Activated naive CD4-positive, alpha-beta T cell treated with anti-CD3 and anti-CD28 coated beads for 36 hours (primary cell): ENCODE data around the gene AP2A2. TPM values are rescaled to one million over a fixed set of nuclear protein-coding genes. Genes with fewer than 3 reads are reported as not detected.

Source experiments
- CTCF ChIA-PET: fragments of 350-600 bp; sonication (Branson Sonifier 250); formaldehyde crosslinking; loops from one replicate; lab custom pipeline; 2021; ENCODE audit warnings: antibody characterized with exemption; lab: Charles Lee
- DNase-seq: peaks from one replicate; pipeline ENCODE4 v3.0.0-alpha.2; 2020
- H3K27ac Mint-ChIP-seq: one replicate; pipeline ENCODE4 v1.8.0; 2021; ENCODE audit warnings: mild to moderate bottlenecking, mixed read lengths
- H3K27me3 Mint-ChIP-seq: one replicate; pipeline ENCODE4 v1.8.0; 2021; ENCODE audit warnings: low read depth, mixed read lengths
- H3K36me3 Mint-ChIP-seq: one replicate; pipeline ENCODE4 v1.8.0; 2021; ENCODE audit warnings: low read depth, mixed read lengths
- H3K4me1 Mint-ChIP-seq: one replicate; pipeline ENCODE4 v1.8.0; 2021; ENCODE audit warnings: low read depth, mixed read lengths
- H3K4me3 Mint-ChIP-seq: one replicate; pipeline ENCODE4 v1.8.0; 2021; ENCODE audit warnings: mild to moderate bottlenecking, moderate library complexity, mixed read lengths
- H3K9me3 Mint-ChIP-seq: one replicate; pipeline ENCODE4 v1.8.0; 2021; ENCODE audit warnings: mixed read lengths
- intact Hi-C: fragments of 100-400 bp; cut with micrococcal nuclease; formaldehyde crosslinking; loops from one replicate; pipeline ENCODE4 v1.15.1; 2023
- total RNA-seq, 2 experiments: library from RNA; stranded (reverse); gene quantifications; one replicate each; pipeline ENCODE4 v1.2.3, GENCODE V29; 2021

The AP2A2 gene
- total RNA-seq, 2 experiments from 2014 or later, result 34.6 to 36.6 TPM

DNA sequence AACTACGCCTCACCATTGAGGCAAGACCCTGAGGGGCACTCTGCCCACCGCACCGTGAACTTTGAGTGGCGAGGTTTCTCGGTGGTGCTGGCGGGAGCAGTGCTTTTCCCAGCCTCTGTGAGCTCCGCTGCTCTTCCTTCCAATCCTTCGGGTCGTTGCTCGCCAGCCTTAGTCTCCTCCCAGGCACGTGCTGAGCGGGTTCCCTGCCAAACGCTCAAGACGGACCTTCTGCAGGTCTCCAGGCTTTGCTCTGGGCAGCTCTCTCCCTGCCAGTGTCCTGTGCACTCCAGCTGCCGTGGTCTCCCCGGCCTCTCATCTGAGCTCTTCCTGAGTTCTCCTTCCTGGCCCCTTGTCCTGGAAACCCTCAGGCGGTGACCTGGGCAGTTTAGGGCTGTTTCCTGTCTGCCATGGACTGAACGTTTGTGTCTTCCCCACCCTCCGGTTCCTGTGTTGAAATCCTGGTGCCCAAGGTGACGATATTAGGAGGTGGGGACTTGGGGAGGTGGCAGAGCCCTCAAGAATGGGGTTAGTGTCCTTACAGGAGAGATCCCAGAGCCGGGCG, 122.0 kb downstream of the AP2A2 start:
- CTCF ChIA-PET, result interaction anchor here (1.2 kb wide), 1 partner anchor 199 kb away, joined by 3 read pairs; no protein-coding TSS in a partner anchor
- Mint-ChIP-seq H3K4me3 (no peak overlapping the region), H3K27me3 (peaks cover 18% of the 10 kb centered on the region), H3K4me1 (peaks cover 2% of the 10 kb centered on the region), H3K27ac (no peak overlapping the region), H3K36me3 (no peaks in the 10 kb centered on the region), H3K9me3 (no peaks in the 10 kb centered on the region)
- intact Hi-C loops, result no loop called here
- DNase-seq, result no peak

DNA sequence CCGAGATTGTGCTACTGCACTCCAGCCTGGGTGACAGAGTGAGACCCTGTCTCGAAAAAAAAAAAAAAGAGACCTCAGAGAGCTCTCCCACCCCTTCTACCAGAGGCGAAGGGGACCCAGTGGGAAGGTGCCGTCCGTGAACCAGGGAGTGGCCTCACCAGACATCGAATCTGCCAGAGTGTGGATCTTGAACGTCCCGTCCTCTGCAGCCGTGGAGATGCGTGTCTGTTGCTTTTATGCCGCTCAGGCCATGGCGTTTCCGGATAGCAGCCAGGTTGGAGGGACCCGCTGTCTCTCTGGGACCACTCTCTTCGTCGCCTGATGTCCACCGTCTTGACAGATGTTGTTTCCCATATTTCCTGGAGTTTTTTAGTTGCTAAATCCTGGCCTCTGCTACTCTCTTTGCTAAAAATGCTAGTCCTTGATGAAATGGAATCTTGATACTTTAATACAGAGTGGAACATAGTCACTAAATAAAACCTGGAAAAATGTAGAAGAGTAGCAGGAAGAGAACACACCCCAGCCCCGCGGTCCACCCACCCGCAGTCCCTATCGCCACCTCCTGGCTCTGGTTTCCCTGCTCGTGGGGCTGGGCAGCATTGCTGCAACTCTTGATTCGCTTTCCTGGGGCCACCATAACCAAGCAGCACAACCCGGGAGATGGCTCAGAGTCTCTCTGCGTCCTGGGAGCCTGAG, 122.9 kb downstream of the AP2A2 start:
- no peak for DNase-seq
- Mint-ChIP-seq H3K4me3 (no peak overlapping the region), H3K9me3 (no peaks in the 10 kb centered on the region), H3K36me3 (no peaks in the 10 kb centered on the region), H3K27ac (no peak overlapping the region), H3K27me3 (peaks cover 18% of the 10 kb centered on the region), H3K4me1 (peaks cover 2% of the 10 kb centered on the region)
- intact Hi-C loops, result no loop called here
- CTCF ChIA-PET, result no interaction called here

DNA sequence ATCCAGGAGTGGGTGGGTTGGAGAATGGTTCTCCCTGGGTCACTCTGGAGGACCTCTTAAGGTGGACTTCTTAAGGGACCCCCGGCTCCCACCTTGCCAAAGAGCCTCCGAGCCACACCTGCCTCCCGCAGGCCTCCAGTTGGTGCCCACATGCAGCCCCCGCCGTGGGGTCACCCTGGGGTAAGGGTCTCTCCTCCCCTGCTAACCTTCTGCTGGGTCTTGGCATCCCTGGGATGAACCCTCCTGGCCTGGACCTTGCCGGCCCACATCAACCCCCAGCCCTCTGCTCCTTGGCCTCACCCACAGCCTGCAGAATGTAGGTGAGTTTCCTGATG, 123.4 kb downstream of the AP2A2 start:
- DNase-seq, result no peak
- no peaks in the 10 kb centered on the region for H3K9me3 Mint-ChIP-seq
- H3K36me3 Mint-ChIP-seq, result no peaks in the 10 kb centered on the region
- intact Hi-C loops, result no loop called here
- CTCF ChIA-PET, result interaction anchor here (3.0 kb wide), 1 partner anchor 200 kb away, joined by 10 read pairs; no protein-coding TSS in a partner anchor
- no peak overlapping the region for H3K27ac Mint-ChIP-seq
- H3K4me1 Mint-ChIP-seq, result peaks cover 2% of the 10 kb centered on the region
- H3K27me3 Mint-ChIP-seq, result peaks cover 18% of the 10 kb centered on the region
- no peak overlapping the region for H3K4me3 Mint-ChIP-seq

DNA sequence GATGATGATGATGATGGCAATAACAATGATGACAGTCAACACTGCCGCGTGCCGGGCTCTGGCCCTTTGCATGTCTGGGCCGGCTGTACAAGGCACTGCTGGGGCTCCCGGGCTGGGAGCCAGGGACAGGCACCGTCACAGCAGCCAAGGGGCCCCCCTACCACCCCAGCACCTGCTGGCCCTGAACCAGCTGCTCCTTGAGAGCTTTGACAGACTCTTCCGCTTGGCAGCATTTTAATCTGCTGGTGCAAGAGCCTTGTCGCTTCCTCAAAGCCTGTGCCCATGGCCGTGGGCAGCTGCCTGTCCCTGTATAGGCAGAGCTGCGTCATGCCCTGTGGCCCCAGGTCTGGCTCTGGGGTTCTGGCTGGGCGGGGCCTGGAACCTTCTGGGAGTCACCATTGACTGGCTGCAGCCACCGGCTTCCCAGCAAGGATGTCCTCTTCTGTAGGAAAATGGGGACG, 123.8 kb downstream of the AP2A2 start:
- peaks cover 2% of the 10 kb centered on the region for H3K4me1 Mint-ChIP-seq
- H3K27ac Mint-ChIP-seq, result no peak overlapping the region
- peaks cover 18% of the 10 kb centered on the region for H3K27me3 Mint-ChIP-seq
- no peaks in the 10 kb centered on the region for H3K36me3 Mint-ChIP-seq
- DNase-seq, result no peak
- no peak overlapping the region for H3K4me3 Mint-ChIP-seq
- CTCF ChIA-PET, result interaction anchor here (3.0 kb wide), 1 partner anchor 201 kb away, joined by 10 read pairs; no protein-coding TSS in a partner anchor
- intact Hi-C loops, result no loop called here
- no peaks in the 10 kb centered on the region for H3K9me3 Mint-ChIP-seq

DNA sequence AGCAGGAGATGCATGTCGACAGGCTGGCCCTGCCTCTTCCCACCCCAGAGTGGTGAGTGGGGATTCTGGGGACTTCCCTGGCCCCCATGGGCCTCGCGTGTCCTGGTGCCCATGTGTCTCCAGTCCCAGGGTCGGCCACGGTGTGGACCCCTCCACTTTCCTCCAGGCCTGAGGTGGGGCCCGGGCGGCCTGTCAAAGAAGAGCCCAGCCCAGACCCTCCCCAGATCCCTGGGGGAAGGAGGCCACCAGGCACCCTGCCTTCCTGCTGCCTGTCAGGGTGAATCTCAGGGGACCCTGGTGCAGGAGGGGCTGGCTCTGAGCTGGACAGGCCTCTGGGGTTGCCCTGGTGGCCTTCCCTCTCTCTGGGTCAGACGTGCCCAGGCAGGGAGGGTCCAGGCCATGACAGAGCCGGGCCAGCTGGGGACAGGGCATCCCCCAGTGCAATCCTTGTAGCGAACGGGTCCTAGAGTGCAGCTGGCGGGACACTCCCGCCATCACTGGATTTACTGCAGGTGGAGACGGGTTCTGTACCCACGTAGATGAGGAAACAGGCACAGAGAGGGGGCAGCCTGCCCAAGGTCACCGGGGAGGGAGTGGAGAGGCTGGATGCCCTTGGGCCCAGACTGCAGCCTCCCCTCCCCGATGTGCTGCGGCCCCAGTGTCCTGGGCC, 124.4 kb downstream of the AP2A2 start:
- H3K4me1 Mint-ChIP-seq, result peaks cover 2% of the 10 kb centered on the region

DNA sequence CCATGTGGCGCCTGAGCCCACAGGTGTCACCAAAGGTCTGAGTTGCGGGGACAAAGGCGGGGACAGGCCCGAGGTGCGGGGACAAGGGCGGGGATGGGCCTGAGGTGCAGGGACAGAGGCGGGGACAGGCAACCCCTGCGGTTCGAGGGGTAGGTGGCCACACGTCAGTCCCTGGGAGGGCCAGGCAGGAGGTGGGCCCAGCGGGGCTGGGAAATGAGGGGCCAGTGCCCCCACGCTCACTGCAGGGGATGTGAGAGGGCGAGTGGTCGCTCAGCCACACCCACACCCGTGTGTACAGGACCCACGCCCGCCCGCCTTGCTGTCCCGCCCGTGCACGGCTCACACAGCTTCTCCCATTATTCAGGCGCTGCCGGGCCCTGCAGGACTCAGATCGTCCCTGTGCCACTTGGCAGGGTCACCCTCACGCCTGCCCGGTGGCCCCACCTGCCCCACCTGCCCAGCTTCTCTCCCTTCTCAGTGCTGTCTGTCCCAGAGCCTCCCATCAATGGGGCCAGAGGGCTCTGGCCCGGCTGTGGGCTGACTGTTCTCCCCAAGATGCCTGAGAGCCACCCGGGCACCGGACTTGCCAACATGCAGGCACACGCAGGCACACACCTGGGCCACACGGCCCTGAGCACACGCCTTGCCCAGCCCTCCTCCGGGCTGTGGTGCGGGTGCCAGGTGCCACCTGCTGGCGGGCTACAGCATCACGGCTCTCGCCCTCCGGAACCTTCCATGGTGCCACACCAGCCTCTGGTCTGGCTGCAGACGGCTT, 125.1 kb downstream of the AP2A2 start:
- intact Hi-C loops, result loop anchor here (1.0 kb wide), 2 partner anchors 125 to 202 kb away; partner anchors contain the start of gene AP2A2
- CTCF ChIA-PET, result interaction anchor here (0.8 to 3.0 kb wide), 7 partner anchors 14 to 205 kb away, joined by 3 to 10 read pairs (median 3); no protein-coding TSS in a partner anchor
- Mint-ChIP-seq H3K9me3 (no peaks in the 10 kb centered on the region), H3K4me3 (no peak overlapping the region), H3K36me3 (no peaks in the 10 kb centered on the region), H3K27me3 (peaks cover 18% of the 10 kb centered on the region), H3K4me1 (peaks cover 2% of the 10 kb centered on the region), H3K27ac (no peak overlapping the region)
- DNase-seq, result peak; percentile 82

More for the DNA sequence above, 124.4 kb downstream of the AP2A2 start:
- Mint-ChIP-seq H3K9me3 (no peaks in the 10 kb centered on the region), H3K4me3 (no peak overlapping the region), H3K27ac (no peak overlapping the region), H3K27me3 (peaks cover 18% of the 10 kb centered on the region), H3K36me3 (no peaks in the 10 kb centered on the region)
- no peak for DNase-seq
- intact Hi-C loops, result no loop called here
- CTCF ChIA-PET, result interaction anchor here (1.2 to 3.0 kb wide), 3 partner anchors 25 to 201 kb away, joined by 3 to 10 read pairs (median 3); no protein-coding TSS in a partner anchor

DNA sequence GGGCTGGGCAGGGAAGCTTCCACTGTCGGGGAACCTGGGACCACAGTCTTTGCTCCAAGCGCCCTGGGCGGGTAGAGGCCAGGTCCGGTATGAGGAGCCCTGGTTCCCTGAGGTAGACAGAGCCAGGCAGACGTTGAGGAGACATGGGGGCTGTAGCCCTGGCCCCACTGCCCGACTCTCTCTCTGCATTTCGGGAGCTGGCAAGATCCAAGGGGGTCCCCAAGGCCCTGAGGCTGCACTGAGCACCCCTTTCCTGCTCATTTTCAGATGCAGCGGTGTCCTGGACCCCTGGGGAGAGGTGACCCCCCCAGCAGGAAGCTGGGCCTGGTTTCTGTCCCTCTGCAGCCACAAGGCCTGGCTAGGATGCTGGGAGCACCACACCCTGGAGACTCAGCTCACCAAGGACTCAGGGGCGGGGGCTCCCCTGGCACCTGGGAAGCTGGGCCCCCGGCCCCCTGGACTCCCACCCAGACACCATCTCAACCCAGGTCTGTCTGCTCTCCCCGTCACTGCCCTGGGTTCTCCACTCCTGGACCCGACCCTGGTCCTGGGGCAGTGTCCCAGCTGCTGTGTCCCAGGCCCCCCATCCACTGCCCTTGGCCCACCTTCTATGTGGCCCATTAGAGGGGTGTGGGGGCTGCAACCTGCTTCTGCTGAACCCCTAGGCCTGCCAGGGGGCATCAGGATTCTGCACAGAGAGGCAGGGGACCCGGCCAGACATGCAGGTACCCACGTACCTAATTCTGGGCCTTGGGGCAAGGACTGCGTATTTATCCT, 125.9 kb downstream of the AP2A2 start:
- CTCF ChIA-PET, result interaction anchor here (0.8 to 3.0 kb wide), 7 partner anchors 13 to 205 kb away, joined by 3 to 10 read pairs (median 3); no protein-coding TSS in a partner anchor
- Mint-ChIP-seq H3K36me3 (no peaks in the 10 kb centered on the region), H3K27ac (no peak overlapping the region), H3K4me3 (no peak overlapping the region), H3K27me3 (peaks cover 15% of the 10 kb centered on the region), H3K9me3 (no peaks in the 10 kb centered on the region), H3K4me1 (peaks cover 2% of the 10 kb centered on the region)
- no peak for DNase-seq
- intact Hi-C loops, result loop anchor here (1.0 kb wide), 2 partner anchors 126 to 203 kb away; partner anchors contain the start of gene AP2A2

DNA sequence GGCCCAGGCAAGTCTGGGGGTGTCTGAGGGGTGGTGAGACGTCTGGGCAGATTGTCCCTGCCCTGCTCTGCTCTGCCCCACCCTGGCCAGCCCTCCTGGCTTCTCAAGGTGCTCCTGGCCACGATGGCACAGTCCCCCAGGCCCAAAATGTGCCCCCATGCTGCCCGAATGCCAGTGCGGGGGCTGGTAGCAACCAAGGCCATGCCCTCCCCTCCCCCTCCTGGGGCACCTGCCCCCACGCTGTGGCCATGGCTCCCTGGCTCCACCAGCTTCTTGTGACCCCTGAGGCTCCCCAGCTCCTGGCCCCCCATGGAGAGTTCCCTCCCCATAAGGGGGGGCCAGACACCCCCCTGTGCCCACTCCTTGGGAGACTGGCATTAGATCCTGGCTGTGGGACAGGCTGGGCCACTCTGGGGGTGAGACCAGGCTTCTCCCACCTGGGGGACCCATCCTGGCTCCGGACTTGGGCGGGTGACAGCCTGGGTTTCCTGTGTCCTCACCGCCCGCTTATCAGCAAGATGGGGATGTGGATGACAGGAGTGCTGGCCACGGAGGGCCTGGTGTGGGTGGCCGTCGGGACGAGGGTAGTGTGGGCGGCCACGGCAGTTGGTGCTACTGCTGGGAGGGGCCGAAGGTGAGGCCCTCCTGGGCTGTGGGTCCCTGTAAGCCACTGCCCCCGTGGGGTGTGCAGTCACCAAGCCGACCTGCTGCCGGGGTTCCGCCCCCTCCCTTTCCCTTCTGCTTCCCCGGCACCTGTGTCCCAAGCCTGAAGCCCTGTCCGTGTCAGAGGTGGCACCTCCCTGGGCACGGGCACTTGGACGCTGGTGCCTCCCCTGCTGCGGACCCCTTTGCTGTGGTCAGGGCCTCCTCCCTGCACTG, 126.7 kb downstream of the AP2A2 start:
- H3K36me3 Mint-ChIP-seq, result no peaks in the 10 kb centered on the region
- H3K9me3 Mint-ChIP-seq, result no peaks in the 10 kb centered on the region
- peaks cover 11% of the 10 kb centered on the region for H3K27me3 Mint-ChIP-seq
- intact Hi-C loops, result no loop called here
- DNase-seq, result no peak
- no peak overlapping the region for H3K27ac Mint-ChIP-seq
- CTCF ChIA-PET, result interaction anchor here (1.2 to 3.0 kb wide), 3 partner anchors 124 to 206 kb away, joined by 3 to 10 read pairs (median 5); no protein-coding TSS in a partner anchor
- H3K4me1 Mint-ChIP-seq, result peaks cover 2% of the 10 kb centered on the region
- H3K4me3 Mint-ChIP-seq, result no peak overlapping the region

DNA sequence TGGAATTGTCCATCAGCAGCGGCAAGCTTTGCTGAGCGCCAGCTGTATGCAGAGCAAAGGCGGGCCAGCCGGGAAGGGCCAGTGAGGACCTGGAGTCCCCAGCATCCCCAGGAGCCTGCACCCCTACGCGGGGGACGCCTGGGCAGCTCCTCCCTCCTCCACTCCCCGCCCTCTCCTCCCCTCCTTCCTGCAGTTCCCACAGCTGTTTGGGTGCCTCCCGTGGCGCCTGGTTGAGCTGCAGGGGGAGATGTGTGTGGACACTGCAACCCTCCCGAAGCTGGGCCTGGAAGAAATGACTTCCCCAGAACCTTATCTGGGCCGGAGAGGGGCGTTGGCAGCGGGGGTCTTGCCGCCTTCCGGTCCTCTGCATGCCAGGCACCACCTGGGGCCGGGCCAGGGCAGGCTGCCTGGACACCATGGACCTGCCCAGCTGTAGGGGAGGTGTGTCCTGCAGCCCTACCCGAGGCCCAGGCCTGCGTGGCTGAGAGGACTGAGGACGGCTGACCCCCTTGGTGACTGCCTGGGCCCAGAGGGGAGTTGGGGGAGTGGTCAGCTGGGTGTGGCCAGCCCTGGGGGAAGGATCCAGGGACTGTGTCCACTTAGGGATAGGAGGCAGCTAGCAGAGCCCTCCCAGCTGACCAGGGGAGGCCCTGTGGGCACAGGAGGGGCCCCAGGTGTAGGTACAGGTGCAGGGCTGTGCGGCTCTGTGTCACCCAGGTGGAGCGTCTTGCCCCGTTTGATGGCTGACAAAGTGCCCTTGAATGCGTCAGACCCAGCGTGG, 127.6 kb downstream of the AP2A2 start:
- Mint-ChIP-seq H3K4me3 (no peak overlapping the region), H3K36me3 (no peaks in the 10 kb centered on the region), H3K9me3 (no peaks in the 10 kb centered on the region), H3K27me3 (peaks cover 6% of the 10 kb centered on the region), H3K4me1 (peaks cover 2% of the 10 kb centered on the region), H3K27ac (no peak overlapping the region)
- CTCF ChIA-PET, result interaction anchor here (1.3 kb wide), 1 partner anchor 205 kb away, joined by 3 read pairs; no protein-coding TSS in a partner anchor
- DNase-seq, result no peak
- intact Hi-C loops, result no loop called here
